GM18507 (cell line): ENCODE data around the gene ROR1.

Experiments used
- DNase-seq: peaks from one replicate; pipeline ENCODE4 v3.0.0; 2011; ENCODE audit warnings: low read depth; ENCODE audit not compliant: insufficient read length; ENCODE audit errors: extremely low spot score
- FAIRE-seq: peaks from 2 replicates; lab custom pipeline; 2011; peaks lifted over from hg19 to GRCh38; lab: Jason Lieb, UNC

The ROR1 gene

GRCh38 chr1:63871463-63871862, 97.6 kb downstream of the ROR1 start:
- FAIRE-seq = no peak
- DNase-seq = no peak

DNA sequence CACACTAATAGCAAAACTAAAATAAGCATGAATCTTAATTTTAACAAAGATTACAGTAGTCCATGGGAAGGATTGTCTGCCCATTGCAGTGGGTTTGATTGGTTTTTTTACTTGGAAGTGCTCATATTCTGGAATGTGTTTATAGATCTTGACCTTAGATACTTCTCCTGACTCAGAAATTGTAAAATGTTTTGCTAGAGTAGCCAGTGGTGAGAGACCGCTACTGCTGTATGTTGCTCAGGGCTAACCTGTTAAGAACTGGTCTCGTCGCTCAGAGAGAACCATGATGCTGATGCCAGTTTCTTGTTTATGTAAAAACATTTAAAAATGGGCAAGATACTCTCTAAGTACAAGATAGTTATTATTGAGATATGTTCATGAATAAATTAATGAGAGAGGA, 99.9 kb downstream of the ROR1 start:
- no peak for DNase-seq
- FAIRE-seq = no peak

DNA sequence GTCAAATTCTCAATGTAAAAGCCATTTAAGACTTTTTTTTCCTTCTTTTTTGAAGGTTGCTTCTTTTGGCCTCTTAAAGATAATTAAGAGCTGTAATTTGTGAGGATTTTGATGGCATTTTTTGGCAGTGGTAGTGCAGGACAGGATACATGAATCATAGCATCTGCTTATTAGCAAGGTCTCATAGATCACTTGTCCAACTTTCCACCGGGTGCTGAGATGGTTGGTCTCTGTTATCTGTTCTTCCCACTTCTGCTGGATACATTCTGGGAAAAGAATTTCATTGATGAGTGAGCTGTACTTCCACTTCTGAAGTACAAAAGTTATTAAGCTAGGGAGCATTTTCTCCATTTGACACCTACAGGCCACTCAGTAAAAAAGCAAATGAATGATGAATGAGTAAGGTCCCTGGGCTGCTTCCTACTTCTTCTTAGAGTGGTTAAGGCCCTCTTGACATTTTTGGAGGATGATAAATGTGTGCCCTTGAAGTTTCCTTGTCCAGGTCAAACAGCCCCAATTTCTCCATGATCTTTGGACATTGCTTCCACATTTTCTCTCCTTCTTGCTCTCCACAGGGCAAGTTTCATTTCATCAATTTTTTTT, 100.6 kb downstream of the ROR1 start:
- FAIRE-seq (no peak), DNase-seq (no peak)

GRCh38 chr1:63875636-63876035, 101.8 kb downstream of the ROR1 start:
- no peak for DNase-seq
- no peak for FAIRE-seq

- DNase-seq = no peak
- FAIRE-seq = no peak
These were observed 103.4 kb downstream of the ROR1 start for GRCh38 chr1:63877021-63877767.

DNA sequence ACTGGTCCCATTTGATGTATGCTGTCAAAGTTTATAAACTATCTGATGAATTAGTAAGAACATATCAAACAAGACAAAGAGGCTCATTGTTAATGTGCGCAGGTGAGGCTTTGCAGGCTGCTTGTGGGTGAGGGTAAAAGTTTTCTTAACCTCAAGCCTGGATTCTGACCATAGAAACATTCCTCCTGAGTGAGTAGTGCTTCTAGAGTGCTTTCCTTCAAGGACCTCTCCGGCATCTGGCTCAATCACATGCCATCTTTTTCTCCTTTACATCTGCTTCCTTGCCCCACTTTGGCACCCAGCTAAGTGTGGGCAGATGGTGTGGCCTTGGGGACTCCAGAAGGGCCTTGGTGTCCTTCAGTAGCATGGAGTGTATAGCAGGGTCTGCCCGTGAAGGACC, 104.0 kb downstream of the ROR1 start:
- DNase-seq = no peak
- FAIRE-seq = no peak

- FAIRE-seq (no peak), DNase-seq (no peak)
These were observed 105.1 kb downstream of the ROR1 start for GRCh38 chr1:63878932-63879331.

DNA sequence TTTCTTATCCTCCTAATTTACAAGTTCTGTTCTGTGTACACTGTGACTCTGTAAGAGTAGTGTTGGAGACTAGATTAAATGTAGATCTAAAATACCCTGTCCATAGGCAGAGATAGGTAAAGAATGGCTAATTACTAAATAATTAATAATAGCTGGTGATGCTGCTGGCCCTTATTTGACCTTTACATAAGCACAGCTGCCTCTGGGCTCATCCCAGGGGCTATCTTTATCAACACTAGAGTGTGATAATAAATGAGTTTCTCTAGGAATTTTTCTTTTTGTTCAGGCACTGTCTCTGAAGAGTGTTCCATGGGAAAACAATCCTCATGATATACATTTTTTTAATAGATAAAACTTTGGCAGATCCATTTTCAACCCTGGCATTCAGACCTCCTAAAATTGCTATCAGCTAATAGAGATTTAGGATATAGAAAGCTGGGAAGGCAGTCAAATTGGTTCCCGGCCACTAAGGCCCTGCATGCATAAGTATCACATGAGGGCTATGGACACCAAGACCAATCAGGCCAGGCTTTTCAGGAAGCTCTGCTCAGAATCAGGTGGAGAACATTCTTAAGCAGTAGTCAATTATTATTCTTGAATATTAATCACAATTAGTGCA, 107.2 kb downstream of the ROR1 start:
- DNase-seq = no peak
- FAIRE-seq = no peak

- DNase-seq (no peak), FAIRE-seq (no peak)
These were observed 108.4 kb downstream of the ROR1 start for GRCh38 chr1:63882048-63882704.

- DNase-seq = no peak
These were observed 109.8 kb downstream of the ROR1 start for GRCh38 chr1:63883494-63884235.

GRCh38 chr1:63884486-63884885, 110.7 kb downstream of the ROR1 start:
- no peak for FAIRE-seq

More at GRCh38 chr1:63883494-63884235, 109.8 kb downstream of the ROR1 start:
- FAIRE-seq = no peak

DNA sequence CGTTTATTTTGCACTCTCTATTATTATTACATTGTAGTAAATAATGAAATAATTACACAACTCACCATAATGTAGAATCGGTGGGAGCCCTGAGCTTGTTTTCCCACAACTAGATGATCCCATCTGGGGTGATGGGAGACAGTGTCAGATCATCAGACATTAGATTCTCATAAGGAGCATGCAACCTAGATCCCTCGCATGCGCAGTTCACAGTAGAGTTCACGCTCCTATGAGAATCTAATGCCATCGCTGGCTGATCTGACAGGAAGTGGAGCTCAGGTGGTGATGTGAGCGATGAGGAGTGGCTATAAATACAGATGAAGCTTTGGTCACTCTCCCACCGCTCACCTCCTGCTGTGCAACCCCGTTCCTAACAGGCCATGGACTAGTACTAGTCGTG, 112.1 kb downstream of the ROR1 start:
- no peak for FAIRE-seq
- no peak for DNase-seq

More at GRCh38 chr1:63884486-63884885, 110.7 kb downstream of the ROR1 start:
- DNase-seq = no peak

DNA sequence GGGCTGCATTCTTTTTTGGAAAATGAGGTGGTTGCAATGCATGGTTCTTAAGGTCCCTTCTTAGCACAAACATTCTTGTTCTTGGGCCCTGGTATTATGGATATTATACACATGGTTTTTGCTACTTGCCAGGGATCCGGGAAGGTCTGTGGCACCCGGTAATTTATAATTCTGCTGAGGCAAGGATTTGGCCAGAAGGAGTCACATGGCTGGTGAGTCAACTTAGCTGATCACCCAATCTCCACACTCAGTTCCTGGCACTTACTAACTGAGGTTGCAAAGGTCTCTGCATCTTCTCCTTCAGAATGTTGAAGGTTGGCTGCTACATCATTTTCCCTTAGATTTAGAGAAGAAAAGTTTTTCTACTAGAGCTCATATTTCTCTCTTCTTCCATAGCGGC, 112.5 kb downstream of the ROR1 start:
- no peak for FAIRE-seq
- no peak for DNase-seq

DNA sequence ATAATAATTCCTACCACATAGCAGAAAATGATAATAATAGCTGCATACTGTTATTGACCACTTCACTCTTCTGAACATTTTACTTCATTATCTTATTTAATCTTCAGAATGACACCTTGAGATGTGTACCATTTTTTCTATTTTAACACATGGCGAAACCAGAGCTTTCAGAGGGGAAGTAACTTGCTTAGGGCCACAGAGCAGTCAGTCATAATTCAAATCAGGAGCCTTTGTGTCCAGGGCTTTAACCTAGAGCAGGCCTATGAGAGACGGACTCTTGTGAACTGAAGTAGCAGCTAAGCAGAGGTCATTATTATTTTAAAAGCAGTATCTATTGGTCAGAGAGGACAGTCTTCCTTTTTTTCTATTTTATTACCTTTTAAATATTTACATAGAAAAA, 114.0 kb downstream of the ROR1 start:
- FAIRE-seq (peak; percentile 15), DNase-seq (no peak)

DNA sequence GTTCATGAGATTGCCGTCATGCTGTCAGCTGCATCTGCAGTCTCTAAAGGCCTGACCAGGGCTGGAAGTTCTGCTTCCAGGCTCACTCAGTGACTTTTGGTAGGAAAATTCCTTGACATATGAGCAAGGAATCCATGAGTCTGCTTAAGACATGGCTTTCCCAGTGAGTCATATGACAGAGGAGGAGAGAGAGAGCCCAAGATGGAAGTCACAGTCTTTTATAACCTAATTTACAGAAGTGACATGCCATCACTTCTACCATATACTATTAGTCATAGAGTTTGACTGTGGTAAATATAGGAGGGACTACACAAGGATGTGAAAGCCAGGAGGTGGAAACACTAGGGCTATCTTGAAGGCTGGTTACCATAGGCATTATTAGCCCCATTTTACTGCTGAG, 115.2 kb downstream of the ROR1 start:
- DNase-seq = no peak
- FAIRE-seq = no peak

GRCh38 chr1:63890468-63890867, 116.7 kb downstream of the ROR1 start:
- FAIRE-seq (no peak), DNase-seq (no peak)

- FAIRE-seq = peak; percentile 41
- no peak for DNase-seq
These were observed 117.4 kb downstream of the ROR1 start for GRCh38 chr1:63891060-63891690.

- peak; percentile 22 for DNase-seq
- peak; percentile 98 for FAIRE-seq
These were observed 119.0 kb downstream of the ROR1 start for GRCh38 chr1:63892632-63893395.

- DNase-seq = no peak
- FAIRE-seq = no peak
These were observed 120.2 kb downstream of the ROR1 start for GRCh38 chr1:63893976-63894375.
